Mucosa of rectum (tissue), 2 donors: ENCODE results near the gene SRR.

Experiments
- H3K27ac ChIP-seq, 2 donors: one replicate each; pipeline ENCODE4 v1.7.0; 2013; ENCODE audit warnings: inconsistent platforms in 2 of 2, low read depth in 2 of 2, low read length in 2 of 2
- H3K27me3 ChIP-seq, 2 donors: one replicate each; pipeline ENCODE4 v1.7.0; 2013; ENCODE audit warnings: low read length in 2 of 2; ENCODE audit not compliant: control insufficient read depth in 2 of 2, insufficient read depth in 2 of 2
- H3K36me3 ChIP-seq, 2 donors: one replicate each; pipeline ENCODE4 v1.7.0; 2013; ENCODE audit warnings: low read length in 2 of 2; ENCODE audit not compliant: control insufficient read depth in 2 of 2, insufficient read depth in 2 of 2
- H3K4me1 ChIP-seq, 2 donors: one replicate each; pipeline ENCODE4 v1.7.0; 2013; ENCODE audit warnings: low read length in 2 of 2, mild to moderate bottlenecking in 1 of 2; ENCODE audit not compliant: control insufficient read depth in 2 of 2, insufficient read depth in 2 of 2
- H3K4me3 ChIP-seq, 2 donors: one replicate each; pipeline ENCODE4 v1.7.0; 2013; ENCODE audit warnings: low read length in 2 of 2
- H3K9ac ChIP-seq, 2 donors: one replicate each; pipeline ENCODE4 v1.7.0; 2013; ENCODE audit warnings: low read length in 2 of 2, low read depth in 1 of 2, mild to moderate bottlenecking in 1 of 2
- H3K9me3 ChIP-seq, 2 donors: one replicate each; pipeline ENCODE4 v1.7.0; 2013; ENCODE audit warnings: low read length in 2 of 2; ENCODE audit not compliant: control insufficient read depth in 2 of 2
- donor health status: healthy.
- donor health status: Normal muscosa, but diverticular disease.

SRR gene

GRCh38 chr17:2338315-2338657, 34.5 kb downstream of the SRR start:
- Histone ChIP-seq H3K27me3 (no peaks in the 10 kb centered on the region), H3K9ac (peak overlapping the region in 1 of 2 donors; percentile 58), H3K4me3 (peak overlapping the region; percentile 73 to 90), H3K36me3 (peaks cover 12 to 22% of the 10 kb centered on the region in 2 donors), H3K4me1 (peaks cover 7 to 9% of the 10 kb centered on the region in 2 donors), H3K9me3 (no peaks in the 10 kb centered on the region), H3K27ac (peak overlapping the region in 1 of 2 donors; percentile 87)

DNA sequence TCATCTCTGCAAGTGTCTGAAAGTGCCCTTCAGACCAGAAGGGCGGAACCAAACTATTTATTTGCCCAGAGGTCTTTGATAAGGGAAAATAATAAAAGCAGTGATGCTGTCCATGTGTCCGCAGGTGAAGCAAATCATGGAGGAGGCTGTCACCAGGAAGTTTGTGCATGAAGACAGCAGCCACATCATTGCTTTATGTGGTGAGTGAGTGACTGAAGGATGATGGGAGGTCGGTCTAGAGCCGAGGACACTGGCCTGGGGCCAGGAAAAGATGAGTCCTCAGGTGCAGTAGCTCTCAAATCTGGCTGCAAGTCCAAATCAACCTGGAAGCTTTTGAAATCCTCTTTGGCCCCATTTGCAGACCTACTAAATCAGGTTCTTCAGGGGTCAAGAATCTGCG, 39.7 kb downstream of the SRR start:
- no peak overlapping the region for H3K4me3 ChIP-seq

GRCh38 chr17:2344528-2344927, 40.8 kb downstream of the SRR start:
- H3K9me3 ChIP-seq: no peaks in the 10 kb centered on the region
- no peak overlapping the region for H3K27ac ChIP-seq
- H3K9ac ChIP-seq: no peak overlapping the region
- H3K27me3 ChIP-seq: no peaks in the 10 kb centered on the region
- H3K4me3 ChIP-seq: no peak overlapping the region
- no peaks in the 10 kb centered on the region for H3K4me1 ChIP-seq
- peaks cover 0 to 10% of the 10 kb centered on the region in 2 donors for H3K36me3 ChIP-seq

More for the DNA sequence above, 39.7 kb downstream of the SRR start:
- Histone ChIP-seq H3K27me3 (no peaks in the 10 kb centered on the region), H3K27ac (no peak overlapping the region), H3K4me1 (no peaks in the 10 kb centered on the region), H3K9me3 (no peaks in the 10 kb centered on the region), H3K36me3 (peaks cover 0 to 10% of the 10 kb centered on the region in 2 donors), H3K9ac (no peak overlapping the region)

DNA sequence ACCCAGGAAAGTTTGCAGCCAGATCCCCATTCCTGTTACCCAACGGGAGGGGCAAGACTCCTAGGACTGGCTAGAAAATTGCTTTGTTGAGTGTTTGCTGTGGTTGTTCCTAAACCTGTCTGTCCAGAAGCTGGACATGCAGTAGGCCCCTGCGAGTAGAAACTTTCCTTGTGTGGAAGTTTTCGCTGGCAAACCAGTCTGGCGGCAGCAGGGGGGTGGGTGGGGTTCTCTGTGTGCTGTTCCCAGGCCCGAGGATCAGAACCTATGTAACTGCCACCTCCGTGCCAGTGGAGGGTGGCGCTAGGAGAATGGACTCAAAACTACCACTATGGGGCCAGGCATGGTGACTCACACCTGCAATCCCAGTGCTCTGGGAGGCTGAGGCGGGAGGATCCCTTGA, 42.7 kb downstream of the SRR start:
- Histone ChIP-seq H3K27ac (no peak overlapping the region), H3K27me3 (no peaks in the 10 kb centered on the region), H3K9ac (no peak overlapping the region), H3K36me3 (peaks cover 0 to 10% of the 10 kb centered on the region in 2 donors), H3K9me3 (no peaks in the 10 kb centered on the region), H3K4me1 (no peaks in the 10 kb centered on the region), H3K4me3 (no peak overlapping the region)

DNA sequence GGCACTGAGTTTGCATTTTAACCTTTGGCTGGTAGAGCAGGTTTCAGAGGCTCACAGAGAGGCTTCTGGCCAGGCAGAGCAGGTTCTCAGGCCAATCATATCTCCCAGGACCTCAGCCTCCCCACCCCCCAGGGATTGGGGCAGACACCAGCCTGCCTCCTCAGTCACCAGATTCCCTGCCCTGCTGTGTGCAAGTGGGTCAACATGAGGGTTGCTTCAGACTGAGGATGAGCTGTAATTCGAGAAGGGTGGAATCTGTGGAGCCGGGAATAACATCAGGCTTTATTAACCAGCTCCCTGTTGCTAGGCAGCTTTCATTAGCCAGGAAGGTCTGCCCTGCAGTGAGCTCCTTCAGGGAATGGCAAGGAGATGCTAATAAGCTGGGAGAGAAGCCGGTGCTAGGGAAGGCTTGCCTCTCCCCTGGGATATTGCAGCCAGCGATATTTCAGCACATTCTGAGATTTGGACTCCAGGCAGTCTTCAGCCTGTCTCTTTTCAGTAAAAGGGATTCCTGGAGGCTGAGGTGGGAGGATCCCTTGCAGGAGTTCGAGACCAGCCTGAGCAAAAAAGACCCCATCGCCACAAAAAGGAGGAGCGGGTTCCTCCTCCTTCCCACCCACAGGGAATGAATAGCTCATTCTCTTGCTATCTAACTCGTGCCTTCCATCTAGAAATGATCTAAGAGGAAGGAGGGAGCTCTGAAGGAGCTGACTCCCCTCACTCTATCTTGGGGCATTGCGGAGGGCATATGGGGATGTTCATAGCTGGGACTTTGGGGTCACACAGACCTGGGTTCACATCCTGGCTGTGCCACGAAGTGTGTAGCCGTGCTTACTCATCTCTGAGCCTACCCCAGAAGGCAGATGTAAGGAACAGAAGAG, 44.3 kb downstream of the SRR start:
- Histone ChIP-seq H3K9me3 (no peaks in the 10 kb centered on the region), H3K9ac (no peak overlapping the region), H3K4me1 (no peaks in the 10 kb centered on the region), H3K4me3 (no peak overlapping the region), H3K27ac (no peak overlapping the region), H3K36me3 (peaks cover 0 to 7% of the 10 kb centered on the region in 2 donors), H3K27me3 (no peaks in the 10 kb centered on the region)

DNA sequence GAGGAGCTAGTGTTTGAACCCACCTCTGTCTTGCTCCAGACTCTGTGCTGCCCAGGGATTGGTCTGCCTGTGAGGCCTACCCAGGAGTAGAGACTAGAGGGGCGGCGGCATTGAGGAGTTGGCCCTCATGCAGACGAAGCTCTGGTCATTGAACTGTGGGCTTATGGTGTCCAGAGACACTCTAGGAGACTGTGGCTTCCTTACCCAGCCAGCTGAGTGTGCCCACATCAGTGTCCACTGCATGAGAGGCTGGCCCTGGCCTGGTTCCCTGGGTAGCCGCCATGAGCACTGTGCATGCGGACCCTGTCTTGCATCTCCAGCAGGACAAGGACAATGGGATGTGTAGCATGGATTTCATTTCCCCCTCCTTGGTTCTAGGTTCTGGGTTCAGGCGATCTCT, 47.5 kb downstream of the SRR start:
- Histone ChIP-seq H3K36me3 (no peaks in the 10 kb centered on the region), H3K9me3 (no peaks in the 10 kb centered on the region), H3K27me3 (no peaks in the 10 kb centered on the region), H3K4me1 (no peaks in the 10 kb centered on the region), H3K27ac (no peak overlapping the region), H3K9ac (no peak overlapping the region), H3K4me3 (no peak overlapping the region)

DNA sequence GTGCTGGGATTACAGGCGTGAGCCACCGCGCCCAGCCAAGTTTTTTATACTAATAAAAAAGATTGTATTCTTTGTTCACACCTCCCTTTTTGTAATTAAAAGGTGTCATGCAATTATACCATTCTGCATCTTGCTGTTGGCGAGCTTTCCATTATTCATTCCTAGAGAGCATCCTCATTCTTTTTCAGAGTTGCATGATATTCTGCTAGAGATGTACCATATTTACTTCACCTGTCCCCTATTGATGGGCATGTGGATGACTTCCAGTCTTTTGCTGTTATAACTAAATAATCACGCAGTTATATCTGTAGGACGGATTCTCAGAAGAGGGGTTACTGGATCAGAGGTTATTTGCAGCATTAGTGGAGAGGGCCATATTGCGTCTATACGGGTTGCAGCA, 50.6 kb downstream of the SRR start:
- Histone ChIP-seq H3K9me3 (no peaks in the 10 kb centered on the region), H3K36me3 (no peaks in the 10 kb centered on the region), H3K4me1 (no peaks in the 10 kb centered on the region), H3K9ac (no peak overlapping the region), H3K27me3 (no peaks in the 10 kb centered on the region), H3K4me3 (no peak overlapping the region), H3K27ac (no peak overlapping the region)

DNA sequence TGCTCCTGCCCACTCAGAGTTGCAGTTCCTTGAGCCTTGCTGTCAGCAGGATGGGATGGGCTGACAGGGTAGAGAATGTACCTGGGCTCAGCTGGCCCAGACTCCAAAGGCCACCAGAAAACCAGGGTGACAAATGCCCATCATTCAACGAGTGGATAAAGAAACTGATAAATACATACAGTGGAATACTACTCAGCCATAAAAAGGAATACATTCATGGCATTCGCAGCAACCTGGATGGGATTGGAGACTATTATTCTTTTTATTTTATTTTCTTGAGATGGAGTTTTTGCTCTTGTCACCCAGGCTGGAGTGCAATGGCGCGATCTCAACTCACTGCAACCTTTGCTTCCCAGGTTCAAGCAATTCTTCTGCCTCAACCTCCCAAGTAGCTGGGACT, 53.5 kb downstream of the SRR start:
- no peaks in the 10 kb centered on the region for H3K4me1 ChIP-seq
- H3K27me3 ChIP-seq: no peaks in the 10 kb centered on the region
- H3K4me3 ChIP-seq: no peak overlapping the region
- no peak overlapping the region for H3K9ac ChIP-seq
- no peak overlapping the region for H3K27ac ChIP-seq
- H3K36me3 ChIP-seq: peaks cover 0 to 2% of the 10 kb centered on the region in 2 donors
- H3K9me3 ChIP-seq: no peaks in the 10 kb centered on the region

DNA sequence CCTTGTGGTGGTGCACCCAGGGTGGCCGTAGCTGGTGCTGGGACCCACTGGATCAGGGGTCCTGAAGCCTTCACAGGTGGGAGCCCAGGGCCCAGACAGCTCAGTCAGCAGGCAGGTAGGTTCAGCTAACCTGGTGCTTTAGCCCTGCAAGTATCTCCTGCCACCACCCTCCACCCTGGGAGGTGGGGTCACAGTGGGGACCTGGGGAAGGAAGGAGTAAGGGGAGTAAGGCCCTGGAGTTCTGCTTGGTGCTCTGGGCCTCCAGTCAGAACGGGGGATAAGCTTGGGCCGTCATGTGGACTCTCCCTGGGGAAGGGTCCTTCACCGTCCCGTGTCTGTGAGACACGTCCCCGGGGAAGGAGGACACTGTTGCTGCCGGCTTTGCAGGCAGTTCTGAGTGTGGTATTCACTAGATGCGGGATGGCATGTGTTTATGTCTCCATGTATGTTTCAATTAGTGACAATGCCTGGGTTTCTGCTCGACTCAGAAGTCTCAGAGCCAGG, 54.2 kb downstream of the SRR start:
- no peaks in the 10 kb centered on the region for H3K9me3 ChIP-seq
- no peak overlapping the region for H3K4me3 ChIP-seq
- no peaks in the 10 kb centered on the region for H3K27me3 ChIP-seq
- no peak overlapping the region for H3K27ac ChIP-seq
- H3K36me3 ChIP-seq: peaks cover 0 to 2% of the 10 kb centered on the region in 2 donors
- no peaks in the 10 kb centered on the region for H3K4me1 ChIP-seq
- no peak overlapping the region for H3K9ac ChIP-seq

GRCh38 chr17:2361010-2361760, 57.4 kb downstream of the SRR start:
- peaks cover 14 to 18% of the 10 kb centered on the region in 2 donors for H3K36me3 ChIP-seq
- no peak overlapping the region for H3K9ac ChIP-seq
- H3K27me3 ChIP-seq: no peaks in the 10 kb centered on the region
- no peaks in the 10 kb centered on the region for H3K4me1 ChIP-seq
- H3K9me3 ChIP-seq: no peaks in the 10 kb centered on the region
- no peak overlapping the region for H3K27ac ChIP-seq
- no peak overlapping the region for H3K4me3 ChIP-seq
